ENCODE results near the gene MRPL23.

Gene MRPL23

GRCh38 chr11:1998290-1998689 lies 51.2 kb downstream of the MRPL23 start:
- DNase-seq: no peak

- no peak for DNase-seq
These were observed 51.7 kb downstream of the MRPL23 start for GRCh38 chr11:1998861-1999260.

- DNase-seq: no peak
These were observed 55.1 kb downstream of the MRPL23 start for GRCh38 chr11:2002042-2002776.

- no peak for DNase-seq
These were observed 55.7 kb downstream of the MRPL23 start for GRCh38 chr11:2002807-2003206.

GRCh38 chr11:2004466-2004865 lies 57.3 kb downstream of the MRPL23 start:
- DNase-seq: no peak

Data from activated CD4-positive, alpha-beta T cell treated with anti-CD3 and anti-CD28 coated beads for 4 hours (primary cell).